NCI-H345 (cell line): ENCODE data around the gene CLDN4.
"Not testable (repeated sequence)": the region's sequence is repeated elsewhere in the genome, so short reads cannot be mapped to it uniquely, and the experiment has no call there.

ENCODE experiments used
- DNase-seq: peaks from one replicate; lab custom pipeline; 2025; lab: John Stamatoyannopoulos, UW

CLDN4 gene

DNA sequence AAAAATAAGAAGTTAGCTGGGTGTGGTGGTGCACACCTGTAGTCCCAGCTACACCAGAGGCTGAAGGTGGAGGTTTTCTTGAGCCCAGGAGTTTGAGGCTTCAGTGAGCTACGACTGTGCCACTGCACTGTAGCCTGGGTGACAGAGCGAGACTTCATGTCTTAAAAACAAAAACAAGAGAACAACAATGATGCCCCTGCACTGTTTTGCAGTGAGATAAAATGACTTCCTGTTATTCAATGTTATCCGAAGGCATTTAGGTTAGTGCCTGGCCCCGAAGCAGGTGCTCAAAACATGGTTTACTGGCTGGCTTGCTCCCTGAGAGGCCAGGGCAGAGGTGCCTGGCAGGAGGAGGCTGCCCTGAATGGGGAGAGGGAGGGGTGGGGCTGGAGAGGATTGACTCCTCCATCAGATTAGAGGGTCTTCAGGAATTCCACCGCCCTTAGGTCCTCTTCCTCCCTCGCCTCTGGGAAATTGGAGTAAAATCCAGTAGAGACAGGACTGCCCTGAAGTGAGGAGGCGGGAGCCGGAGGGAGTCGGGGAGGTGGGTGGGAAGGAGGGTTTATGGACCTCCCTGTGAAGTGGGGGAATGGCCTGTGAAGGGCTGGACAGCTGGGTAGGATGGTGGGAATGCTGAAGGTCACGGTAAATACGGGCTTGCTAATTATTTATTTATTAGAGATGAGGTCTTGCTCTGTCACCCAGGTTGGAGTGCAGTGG is 6.8 kb upstream of the CLDN4 start:
- no peak for DNase-seq

DNA sequence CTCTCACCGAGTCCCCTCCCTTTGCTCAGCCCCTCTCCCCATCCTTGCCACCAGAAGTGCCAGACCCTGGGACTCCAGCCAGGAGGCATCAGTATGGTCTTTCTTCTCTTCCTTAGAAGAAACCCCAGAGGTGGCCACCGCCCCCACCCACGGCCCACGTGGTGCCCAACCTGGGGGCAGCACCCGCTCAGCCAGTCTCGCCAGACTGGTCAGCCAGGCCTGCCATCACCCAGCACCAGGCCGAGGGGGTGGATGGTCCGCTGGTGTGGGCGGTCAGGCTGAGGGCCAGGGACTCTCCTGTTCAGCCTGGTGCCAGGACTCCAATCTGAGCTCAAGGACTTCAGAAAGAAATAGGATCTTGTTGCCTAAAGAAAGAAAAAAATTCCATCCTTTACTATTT is 5.8 kb upstream of the CLDN4 start:
- DNase-seq, result no peak

DNA sequence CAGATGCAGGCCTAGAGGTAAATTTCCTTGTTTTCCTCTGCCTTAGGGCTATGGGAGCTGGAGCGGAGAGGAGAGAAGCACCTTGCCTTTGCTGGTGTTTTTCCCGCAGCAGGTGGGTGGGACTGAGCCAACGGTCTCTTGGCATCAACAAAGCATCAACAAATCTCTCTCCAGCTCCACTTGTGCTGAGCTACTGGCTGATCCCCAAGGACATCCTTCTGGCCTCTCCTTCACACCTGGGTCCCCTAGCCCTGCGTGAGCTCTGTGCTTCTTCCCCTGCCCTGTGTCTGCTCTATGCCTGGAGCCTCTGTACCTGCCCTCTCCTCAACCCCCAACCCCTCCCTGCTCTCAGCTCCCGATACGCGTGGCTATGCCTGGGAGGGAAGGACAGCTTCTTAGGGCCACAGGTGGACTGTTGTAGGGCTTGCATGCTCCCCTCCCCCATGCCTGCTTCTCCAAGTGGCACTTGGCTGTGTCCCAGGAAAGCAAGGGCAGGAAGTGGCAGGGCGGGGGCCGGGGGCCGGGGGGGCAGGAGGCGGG is 3.2 kb upstream of the CLDN4 start:
- peak; percentile 97 for DNase-seq

DNA sequence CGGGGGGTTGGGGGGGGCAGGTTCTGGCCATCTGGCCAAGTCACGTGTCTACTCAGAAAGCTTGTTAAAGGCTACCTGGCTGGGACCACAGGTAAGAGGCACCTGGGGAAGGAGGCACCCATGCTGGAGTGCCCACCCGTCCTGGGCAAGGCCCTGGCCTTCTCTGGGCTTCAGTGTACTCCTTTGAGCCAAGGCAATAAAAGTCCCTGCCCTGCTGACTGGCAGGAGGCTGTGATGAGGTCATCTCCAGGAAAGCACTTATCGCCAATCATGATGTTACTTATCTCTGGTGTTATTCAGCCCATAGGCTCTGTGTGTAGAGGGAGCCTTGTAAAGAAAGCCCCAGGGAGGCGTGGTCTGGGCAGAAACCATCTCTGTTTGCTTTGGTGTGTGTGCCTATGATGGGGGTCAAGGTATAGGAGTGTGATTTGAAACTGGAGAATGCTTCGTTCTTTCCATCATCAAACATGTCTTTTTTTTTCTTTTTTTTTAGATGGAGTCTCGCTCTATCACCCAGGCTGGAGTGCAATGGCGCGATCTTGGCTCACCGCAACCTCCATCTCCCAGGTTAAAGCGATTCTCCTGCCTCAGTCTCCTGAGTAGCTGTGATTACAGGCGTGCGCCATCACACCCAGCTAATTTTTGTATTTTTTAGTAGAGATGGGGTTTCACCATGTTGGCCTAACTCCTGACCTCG is 2.5 kb upstream of the CLDN4 start:
- DNase-seq, result peak; percentile 93

DNA sequence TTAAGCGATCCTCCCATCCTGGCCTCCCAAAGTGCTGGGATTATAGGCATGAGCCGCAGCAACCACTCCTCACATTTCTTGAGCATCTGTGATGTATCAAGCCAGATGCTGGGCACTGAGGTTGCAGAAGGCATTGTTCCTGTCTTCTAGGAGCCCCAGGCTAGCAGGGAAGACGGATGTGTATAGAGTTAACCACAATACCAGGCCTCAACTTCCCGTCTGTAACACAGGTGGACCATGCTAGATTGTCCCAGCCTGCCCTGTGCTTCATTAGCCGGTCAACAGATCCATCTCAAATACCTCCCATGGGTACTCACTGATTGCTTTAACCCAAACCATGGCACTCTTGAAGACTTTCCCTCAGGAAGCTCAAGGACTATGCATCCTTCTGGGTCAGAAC is 1.8 kb upstream of the CLDN4 start:
- no peak for DNase-seq

DNA sequence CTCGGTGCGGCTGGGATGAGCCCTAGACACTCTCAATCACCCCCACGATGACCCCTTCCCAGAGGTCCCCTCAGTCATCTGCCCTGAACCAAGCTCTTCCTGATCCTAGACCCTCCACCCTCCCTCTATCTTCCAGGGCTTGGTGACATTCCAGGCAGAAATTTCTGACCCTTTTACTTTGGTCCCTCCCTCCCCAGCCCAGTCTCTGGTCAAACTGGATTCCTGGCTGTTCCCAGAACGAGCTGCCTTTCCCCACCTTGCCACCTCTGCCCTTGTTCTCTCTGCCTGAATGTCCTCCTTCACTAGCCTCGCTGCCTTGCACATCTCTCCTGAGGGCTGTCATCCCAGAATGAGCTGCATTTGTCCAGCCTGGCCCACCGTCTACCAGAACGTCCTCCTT is 1.3 kb upstream of the CLDN4 start:
- DNase-seq, result no peak

DNA sequence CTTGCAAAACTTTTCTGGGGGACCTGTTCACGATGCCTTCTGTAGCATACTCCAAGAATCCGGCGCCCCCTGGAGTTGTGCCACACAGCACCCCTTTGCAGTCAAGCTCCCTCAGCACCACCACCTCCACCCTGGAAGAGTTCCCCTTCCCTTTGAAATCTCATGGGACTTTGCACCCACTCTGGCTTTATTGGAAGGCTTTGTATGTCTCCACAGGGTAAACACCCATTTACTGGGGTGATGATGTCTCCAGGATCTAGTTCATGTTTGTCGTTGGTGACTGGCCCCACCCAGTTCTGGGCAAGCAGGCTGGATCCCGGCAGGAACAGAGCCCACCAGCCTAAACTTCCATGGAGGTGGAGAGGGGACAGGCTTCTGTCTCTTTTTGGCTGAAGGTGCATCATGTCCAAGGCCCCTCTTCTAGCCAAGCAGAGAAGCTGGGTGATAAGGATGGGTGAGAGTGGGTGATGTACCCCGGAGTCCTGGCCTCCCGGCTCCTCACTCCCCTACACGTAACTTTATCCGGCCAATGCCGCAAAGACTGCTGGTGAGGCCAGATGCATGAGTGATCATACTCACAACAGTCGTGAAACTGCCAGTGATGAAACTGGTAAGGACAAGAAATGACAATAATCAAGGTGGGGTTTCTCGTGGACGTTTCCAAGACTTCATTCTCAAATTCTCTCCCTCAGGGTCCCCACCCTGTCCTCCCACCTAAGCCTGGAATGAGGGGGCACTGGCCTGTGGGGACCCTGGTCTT is 695 bp upstream of the CLDN4 start:
- peak; percentile 14 for DNase-seq

DNA sequence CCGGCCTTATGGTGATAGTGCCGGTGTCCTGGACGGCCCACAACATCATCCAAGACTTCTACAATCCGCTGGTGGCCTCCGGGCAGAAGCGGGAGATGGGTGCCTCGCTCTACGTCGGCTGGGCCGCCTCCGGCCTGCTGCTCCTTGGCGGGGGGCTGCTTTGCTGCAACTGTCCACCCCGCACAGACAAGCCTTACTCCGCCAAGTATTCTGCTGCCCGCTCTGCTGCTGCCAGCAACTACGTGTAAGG is 713 bp downstream of the CLDN4 start:
- DNase-seq, result no peak

DNA sequence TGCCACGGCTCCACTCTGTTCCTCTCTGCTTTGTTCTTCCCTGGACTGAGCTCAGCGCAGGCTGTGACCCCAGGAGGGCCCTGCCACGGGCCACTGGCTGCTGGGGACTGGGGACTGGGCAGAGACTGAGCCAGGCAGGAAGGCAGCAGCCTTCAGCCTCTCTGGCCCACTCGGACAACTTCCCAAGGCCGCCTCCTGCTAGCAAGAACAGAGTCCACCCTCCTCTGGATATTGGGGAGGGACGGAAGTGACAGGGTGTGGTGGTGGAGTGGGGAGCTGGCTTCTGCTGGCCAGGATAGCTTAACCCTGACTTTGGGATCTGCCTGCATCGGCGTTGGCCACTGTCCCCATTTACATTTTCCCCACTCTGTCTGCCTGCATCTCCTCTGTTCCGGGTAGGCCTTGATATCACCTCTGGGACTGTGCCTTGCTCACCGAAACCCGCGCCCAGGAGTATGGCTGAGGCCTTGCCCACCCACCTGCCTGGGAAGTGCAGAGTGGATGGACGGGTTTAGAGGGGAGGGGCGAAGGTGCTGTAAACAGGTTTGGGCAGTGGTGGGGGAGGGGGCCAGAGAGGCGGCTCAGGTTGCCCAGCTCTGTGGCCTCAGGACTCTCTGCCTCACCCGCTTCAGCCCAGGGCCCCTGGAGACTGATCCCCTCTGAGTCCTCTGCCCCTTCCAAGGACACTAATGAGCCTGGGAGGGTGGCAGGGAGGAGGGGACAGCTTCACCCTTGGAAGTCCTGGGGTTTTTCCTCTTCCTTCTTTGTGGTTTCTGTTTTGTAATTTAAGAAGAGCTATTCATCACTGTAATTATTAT is 1.2 kb downstream of the CLDN4 start:
- peak; percentile 89 for DNase-seq

DNA sequence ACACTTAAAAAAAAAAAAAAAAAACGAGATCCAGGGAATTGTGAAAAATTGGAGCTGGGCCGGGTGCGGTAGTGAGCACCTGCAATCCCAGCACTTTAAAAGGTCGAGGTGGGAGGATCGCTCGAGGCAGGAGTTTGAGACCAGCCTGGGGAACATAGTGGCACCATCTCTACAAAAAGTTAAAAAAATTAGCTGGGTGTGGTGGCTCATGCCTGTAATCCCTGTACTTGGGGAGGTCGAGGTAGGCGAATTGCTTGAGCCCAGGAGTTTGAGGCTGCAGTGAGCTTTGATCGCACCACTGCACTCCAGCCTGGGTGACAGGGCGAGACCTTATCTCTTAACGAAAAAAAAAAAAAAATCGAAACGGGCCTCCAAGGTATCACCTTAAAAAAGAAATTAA is 2.0 kb downstream of the CLDN4 start:
- DNase-seq, result no peak

DNA sequence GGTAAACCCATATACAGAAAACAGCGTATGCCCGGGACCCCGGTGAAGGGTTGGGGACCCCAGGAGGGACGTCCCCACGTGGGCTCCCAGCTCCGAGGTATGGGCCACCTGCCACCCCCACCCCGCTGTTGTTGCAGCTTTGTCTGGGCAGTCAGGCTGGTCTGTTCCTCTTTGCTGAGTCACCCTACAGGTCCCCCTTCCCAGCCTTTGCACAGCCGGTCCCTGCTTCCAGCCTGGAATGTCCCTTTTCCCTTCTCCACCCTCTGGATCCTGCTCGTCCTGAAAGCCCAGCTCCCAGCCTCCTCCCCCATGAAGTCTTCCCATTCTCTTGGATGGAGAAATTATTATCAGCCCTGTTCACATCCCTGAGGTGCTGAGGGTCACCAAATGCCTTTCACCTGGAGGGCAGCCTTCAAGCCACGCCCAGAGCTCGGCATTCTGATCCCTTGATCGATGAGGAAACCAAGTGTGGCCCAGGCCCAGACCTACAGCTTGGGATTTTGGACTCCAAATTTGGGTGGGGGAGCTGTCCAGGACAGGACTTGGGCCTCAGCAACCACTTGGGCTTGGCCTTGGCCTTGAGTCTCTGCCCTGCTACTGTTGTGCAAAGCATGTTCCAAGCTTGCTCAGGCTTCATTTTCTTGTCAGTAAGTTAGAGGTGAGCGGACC is 2.6 kb downstream of the CLDN4 start:
- no peak for DNase-seq

DNA sequence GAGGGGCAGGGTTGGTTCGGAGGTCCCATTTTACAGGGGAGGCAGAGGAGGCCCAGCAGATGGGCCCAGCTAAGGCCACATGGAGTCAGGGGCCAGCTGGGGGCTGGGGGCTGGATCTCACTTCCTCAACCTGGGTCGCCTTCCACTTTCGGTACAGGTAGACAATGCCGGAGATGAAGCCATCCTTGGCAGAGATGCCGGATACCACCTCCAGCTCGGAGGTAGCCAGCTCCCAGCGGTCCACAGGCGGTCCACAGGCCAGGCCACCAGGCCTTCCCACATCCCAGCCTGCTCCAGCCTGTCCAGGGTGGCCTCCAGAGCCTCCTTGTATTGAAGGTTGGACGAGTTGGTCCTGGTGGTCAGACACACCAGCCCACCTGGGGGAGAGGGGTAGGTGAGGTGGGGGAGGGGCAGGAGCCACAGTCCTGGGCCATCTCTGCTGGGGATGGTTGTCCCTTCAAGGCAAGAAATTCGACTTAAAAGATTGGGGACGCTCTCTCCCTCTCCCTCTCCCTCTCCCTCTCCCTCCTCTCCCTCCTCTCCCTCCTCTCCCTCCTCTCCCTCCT is 3.9 kb downstream of the CLDN4 start:
- DNase-seq, result no peak

DNA sequence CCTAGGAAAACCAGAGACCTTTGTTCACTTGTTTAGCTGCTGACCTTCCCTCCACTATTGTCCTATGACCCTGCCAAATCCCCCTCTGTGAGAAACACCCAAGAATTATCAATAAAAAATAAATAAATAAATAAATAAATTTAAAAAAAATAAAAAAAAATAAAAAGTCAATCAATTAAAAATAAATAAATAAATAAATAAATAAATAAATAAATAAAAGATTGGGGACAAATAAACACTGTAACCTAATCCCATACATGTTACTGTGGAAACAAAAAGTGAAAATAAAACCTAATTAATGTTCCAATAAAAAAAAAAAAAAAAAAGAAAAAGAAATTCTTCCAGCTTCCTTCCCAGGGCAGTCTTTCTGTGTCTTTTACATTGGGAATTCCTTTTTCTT is 6.4 kb downstream of the CLDN4 start:
- not testable (repeated sequence) for DNase-seq

DNA sequence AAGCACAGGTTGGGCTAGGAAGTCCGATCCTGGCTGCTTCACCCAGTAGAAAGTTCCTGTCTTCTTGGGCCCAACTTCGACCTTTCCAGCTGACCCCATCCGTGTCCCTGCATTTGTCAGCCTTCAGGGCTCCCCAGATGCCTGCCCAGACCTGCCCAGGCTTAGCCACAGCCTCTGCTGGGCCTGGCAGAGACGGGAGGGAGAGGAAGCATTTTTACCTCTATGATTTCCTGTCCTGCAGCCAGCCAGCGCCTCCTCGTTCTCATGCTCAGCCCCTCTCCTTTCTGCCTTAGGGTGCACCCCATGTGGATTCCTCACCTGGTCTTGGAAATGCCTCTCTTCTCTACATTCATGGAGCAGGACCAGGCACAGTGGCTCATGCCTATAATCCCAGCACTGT is 7.8 kb downstream of the CLDN4 start:
- DNase-seq, result no peak

DNA sequence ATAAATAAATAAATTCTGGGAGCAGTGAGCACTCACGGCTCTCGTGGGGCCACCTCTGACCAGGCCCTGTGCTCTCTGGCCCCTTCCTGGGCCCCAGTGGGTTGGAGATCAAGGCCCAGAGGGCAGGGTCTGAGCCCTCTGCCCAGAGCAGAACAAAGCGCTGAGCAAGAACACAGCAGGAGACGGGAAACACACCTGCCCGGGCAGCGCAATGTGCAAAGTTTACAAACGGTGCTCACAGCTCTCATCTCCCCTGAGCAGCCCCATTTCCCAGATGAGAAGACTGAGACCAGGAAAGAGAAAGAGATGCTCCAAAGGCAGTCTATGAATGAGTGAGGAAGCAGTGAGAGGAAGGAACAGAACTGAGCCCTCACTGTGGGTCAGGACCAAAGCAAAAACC is 8.5 kb downstream of the CLDN4 start:
- DNase-seq, result no peak

DNA sequence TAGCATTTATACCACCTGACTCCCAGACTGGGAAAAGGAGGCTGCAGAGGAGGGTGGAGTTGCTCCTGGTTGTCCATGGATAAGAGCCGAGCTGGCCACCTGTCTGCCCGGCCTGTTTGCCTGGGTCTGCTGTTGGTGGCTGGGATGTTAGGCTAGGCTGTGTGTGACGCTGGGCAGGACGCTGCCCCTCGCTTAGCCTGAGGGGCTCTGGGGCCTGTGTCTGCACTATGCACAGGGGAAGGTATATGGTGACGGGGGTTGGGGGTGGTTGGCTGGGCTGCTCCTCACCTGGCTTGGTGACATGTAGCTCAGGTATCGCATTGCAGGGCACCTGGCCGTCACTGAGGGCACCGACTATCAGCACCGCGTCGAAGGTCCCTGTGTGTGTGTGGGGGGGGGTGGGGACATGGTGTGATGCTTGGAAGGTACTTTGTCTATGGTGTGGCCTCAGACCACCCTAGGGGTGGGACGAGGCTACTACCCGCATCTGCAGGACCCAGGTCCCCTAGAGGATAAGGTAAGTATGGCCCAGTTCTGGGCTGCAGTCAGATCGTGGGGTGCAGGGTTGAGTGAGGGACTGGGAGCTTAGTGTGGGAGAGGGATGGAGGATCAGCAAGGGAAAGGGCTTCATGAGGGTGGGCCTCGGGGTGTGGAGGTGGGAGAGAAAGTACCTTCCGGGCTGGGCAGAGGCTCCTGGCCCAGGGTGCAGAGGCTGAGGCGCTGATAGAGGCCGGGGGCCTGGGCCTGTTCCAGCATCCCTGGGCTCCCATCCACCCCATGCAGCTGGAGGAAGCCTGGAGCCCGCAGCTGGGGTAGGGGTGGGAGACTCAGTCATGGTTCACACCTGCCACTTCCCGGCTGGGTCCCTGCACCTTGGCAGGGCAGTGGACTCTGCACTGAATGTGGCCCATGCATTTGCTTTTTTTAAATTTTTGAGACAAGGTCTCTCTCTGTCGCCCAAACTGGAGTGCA is 9.2 kb downstream of the CLDN4 start:
- no peak for DNase-seq

DNA sequence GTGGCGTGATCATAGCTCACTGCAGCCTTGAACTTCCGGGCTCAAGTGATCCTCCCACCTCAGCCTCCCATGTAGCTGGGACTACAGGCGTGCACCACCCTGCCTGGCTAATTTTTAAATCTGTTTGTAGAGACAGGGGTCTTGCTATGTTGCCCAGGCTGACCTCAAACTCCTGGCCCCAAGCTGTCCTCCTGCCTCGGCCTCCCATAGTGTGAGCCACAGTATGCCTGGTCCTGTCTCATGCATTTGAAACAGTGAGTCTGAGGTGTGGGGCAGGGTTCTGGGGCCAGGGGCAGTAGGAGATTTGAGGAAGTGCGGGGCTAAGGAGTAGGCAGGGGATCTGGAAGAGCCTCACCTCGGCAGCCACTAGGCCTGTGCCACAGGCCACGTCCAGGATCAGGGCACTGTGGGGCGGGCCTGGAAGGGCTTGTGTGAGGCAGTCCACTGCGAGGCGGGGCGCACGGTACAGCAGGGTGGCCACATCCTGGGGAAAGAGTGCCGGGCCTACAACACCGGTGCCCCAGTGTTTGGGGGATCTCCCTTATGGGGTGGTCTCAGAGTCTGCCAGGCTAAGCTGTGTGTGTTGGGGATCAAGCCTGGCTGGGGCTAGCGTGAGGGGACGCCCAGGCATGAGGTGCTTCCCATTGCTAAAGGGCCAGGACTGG is 10.1 kb downstream of the CLDN4 start:
- no peak for DNase-seq

DNA sequence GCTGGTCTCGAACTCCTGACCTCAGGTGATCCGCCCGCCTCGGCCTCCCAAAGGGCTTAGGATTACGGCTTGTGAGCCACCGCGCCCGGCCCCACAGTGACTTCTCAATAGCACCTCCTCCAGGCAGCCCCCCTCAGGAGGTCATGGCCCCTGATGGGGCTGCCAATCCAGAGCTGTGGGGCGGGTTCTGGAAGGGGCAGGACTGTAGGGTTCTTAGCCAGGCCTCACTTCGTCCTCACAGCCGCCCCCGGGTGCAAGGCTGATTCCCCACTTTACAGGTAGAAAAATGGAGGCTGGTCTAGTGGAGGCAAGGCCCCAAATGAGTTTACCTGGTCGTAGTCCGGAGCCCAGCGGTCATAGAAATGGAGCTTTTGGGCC is 10.9 kb downstream of the CLDN4 start:
- no peak for DNase-seq

DNA sequence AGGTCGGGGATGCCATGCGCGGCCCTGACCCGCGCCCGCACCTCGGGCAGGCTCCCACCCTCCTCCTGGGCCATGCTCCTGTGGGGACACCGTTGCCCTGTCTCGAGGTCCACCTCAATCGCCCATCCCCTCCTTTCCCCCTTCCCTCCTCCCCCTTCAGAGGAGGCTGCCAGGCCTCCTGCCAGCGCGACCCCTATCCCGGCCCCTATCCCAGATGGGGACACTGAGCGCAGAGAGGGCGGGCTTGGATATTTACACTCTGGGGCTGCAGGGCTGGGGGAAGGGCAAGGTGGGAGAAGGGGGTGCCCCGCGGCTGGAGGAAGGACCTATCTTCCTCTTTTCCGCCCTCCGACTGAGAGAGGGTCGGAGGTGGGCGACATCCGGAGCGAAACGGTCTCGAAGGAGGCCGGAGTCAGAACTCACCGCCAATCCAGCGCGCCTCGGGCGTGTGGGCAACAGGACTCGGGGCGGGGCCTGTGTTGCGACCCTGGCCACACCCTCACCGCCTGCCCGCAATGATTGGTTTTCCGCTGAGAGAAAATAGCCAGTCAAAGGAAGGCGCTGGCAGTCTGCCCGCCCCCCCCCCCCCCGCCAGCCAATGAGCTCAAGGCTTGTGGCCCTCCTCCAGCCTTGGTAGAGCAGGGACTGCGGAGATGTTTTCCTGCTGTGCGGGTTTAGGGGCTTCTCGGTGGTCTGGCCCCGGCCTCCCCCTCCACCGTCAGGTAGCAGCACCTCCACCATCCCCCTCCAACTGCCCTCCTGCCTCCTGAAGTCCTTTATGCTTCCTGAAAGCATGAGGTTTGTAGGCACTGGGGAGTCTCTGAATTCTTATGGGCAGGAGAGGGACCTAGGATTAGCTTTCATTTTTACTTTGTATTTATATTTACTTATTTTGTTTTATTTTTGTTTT is 11.5 kb downstream of the CLDN4 start, which contains the start of gene METTL27:
METTL27 (minus strand) TSS at position 450 of the 910 bp plus-strand sequence; CDS start at position 74, 376 bp downstream.
- DNase-seq, result peak; percentile 95
